Activated CD8-positive, alpha-beta memory T cell treated with anti-CD3 and anti-CD28 coated beads for 36 hours (primary cell): ENCODE measurements around the gene EEIG1. TPM values are rescaled to one million over a fixed set of nuclear protein-coding genes. Genes with fewer than 3 reads are reported as not detected.

Source experiments
- CTCF ChIA-PET: fragments of 350-600 bp; sonication (Branson Sonifier 250); formaldehyde crosslinking; loops from one replicate; lab custom pipeline; 2021; ENCODE audit warnings: antibody characterized with exemption; lab: Charles Lee
- POLR2A ChIA-PET: fragments of 350-600 bp; sonication (Branson Sonifier 250); formaldehyde crosslinking; loops from one replicate; lab custom pipeline; 2021; ENCODE audit warnings: antibody characterized with exemption; lab: Charles Lee
- total RNA-seq, 2 experiments: library from RNA; stranded (reverse); gene quantifications; one replicate each; pipeline ENCODE4 v1.2.3, GENCODE V29; 2021

EEIG1 gene
- total RNA-seq, 2 experiments from 2014 or later = 47.3 to 48.5 TPM

DNA sequence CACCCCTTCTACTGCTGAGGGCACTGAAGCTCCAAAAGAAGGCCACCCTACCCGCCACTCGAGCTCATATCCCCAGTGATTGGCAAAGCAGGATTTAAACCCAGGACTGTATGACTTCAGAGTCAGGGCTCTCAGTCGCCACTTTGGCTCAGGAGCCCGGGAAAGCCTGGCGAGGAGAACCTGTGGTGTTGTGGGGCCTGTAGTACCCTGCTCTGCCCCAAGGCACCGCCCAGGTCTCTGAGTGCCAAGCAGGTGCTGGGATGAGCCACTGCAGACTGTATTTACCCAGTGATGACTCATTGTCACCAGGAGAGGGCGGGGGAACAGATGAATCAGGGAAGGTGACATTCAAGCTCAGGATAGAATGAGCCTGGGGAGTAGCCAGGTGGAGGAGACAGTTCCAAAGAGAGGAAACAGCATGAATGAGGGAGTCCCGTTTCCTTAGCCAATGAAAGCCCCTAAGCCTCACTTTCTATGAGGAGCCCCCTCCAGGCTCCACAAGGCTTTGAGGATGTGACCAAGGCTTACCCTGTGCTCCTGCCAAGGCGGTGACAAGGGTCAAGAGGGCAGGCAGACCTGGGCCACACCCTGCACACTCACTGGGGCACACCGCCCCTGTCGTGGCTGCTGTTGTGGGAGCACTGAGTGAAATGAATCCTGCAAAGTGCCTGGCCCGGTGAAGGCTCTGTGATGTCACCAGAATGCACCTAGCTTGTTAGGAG lies 25.3 kb downstream of the EEIG1 start:
- POLR2A ChIA-PET = interaction anchor here (0.5 to 1.4 kb wide), 6 partner anchors 8 to 164 kb away, joined by 3 to 7 read pairs (median 4); no protein-coding TSS in a partner anchor
- CTCF ChIA-PET = interaction anchor here (0.6 to 5.8 kb wide), 13 partner anchors 8 to 221 kb away, joined by 3 to 66 read pairs (median 3); partner anchors contain the start of gene TOR2A

DNA sequence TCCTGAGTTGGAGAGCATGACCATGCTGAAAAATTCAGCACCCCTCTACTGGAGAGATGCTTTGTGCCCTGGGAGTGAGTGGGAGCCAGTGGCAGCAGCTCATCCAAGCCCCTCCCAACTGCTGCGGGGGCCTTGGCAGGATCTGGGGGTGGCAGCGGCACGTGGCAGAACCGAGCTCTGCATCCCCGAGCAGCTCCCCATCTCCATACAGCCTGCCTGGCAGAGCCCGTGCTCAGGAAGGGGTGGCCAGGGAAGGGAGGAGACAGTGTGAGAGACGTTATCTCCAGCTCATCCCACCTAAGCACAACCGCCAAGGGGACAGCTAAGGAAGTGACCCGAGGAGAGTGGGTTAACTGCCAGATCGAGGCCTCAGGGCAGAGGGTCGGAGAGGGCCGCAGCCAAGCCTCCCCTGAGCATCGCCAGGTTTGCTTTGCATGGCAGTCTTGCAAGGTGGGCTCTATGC lies 25.9 kb downstream of the EEIG1 start:
- ChIA-PET CTCF (interaction anchor here (0.9 to 5.8 kb wide), 11 partner anchors 9 to 220 kb away, joined by 3 to 66 read pairs (median 4); partner anchors contain the start of gene TOR2A), POLR2A (interaction anchor here (0.5 to 1.4 kb wide), 6 partner anchors 9 to 163 kb away, joined by 3 to 8 read pairs (median 4); no protein-coding TSS in a partner anchor)

DNA sequence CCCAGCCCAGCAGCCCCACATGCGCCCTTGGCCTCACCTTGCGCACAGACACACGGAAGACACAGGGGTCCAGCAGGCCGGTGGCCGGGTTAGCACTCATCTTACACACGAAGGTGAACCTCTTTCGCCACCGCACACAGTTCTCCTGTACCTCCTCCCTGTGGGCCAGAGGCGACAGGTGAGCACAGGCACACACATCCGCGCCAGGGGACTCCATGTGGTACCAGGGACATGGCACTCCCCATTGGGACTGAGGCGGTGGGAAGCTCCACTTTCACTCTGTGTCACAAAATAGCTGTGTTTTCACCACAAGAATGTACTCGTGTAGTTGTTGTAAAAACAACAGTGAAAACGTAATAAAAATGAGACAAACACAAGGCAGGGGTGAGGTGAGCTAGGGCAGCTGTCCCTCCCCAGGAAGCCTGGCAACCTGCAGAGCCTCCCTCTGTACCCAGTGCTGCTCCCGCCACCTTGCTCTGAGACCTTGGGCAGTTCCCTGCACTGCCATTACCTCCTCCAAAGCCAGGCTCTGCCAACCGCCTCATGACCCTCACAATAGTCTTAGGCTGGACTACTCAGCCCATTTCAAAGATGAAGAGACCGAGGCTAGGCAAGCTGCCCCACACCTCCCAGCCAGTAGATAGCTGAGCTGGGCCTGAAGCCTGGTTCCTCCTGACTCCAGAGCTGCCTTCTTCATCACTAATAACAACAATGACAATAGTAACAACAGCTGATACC lies 26.9 kb downstream of the EEIG1 start:
- ChIA-PET CTCF (interaction anchor here (0.7 to 5.8 kb wide), 9 partner anchors 9 to 81 kb away, joined by 3 to 66 read pairs (median 7); no protein-coding TSS in a partner anchor), POLR2A (interaction anchor here (0.6 to 1.0 kb wide), 2 partner anchors 77 to 116 kb away, joined by 4 to 8 read pairs; no protein-coding TSS in a partner anchor)

DNA sequence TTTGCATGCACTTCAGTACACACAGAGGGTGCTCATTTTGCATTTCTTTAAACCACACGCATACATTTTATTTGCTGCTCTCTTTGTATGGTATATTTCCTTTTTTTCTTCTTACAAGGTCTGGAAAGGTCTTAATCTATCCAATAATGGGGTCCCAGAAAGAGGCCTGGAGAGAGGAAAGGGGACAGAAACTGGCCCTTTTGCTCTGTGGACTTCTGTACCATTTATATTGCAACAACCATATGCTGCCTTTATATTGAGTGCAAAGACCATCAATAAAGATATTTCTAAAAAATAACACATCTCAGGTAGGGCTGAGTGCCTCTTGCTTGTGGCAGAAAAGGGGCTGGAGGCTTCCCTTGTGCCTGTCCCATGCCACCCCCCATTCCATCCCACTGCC lies 27.6 kb downstream of the EEIG1 start:
- POLR2A ChIA-PET = no interaction called here
- CTCF ChIA-PET = interaction anchor here (0.7 to 5.8 kb wide), 5 partner anchors 10 to 81 kb away, joined by 3 to 66 read pairs (median 50); no protein-coding TSS in a partner anchor

DNA sequence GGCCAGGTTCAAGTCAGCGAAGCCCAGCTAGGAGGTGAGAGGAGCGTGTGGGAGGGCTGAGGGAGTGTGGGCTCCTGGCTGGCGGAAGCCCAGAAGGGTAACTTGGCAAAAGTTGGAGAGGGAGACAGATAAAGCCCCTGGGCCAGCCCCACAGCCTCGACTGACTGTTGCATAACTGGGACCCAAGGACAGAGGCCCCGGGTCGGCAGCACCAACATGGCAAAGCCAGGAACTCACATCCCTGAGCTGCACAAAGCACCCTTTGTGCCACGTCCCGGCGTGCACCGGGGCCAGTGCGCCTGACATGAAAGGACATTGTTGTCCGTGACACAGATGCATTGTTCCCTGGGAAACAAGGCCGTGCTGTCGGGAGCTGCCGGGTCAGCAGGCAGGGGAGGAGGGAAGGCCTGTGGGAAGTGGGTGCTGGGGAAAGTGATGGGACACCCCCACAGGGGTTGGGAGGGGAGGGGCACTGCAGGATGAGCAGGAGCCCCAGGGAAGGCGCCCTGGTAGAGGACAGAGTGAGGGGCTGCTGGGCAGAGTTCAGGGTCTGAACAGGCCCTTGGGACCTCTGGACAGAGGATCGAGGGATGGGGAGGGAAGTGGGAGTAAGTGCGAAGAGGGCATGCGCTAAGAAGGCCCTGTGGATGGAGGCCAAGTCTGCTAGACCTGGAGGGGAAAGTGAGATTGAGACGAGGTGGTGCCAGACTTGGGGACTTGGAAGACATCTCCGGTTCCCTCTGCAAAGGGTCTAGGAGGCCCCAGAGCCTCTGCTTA lies 30.1 kb downstream of the EEIG1 start:
- ChIA-PET POLR2A (interaction anchor here (1.4 kb wide), 1 partner anchor 20 kb away, joined by 7 read pairs; no protein-coding TSS in a partner anchor), CTCF (interaction anchor here (3.3 to 5.8 kb wide), 2 partner anchors 8 to 85 kb away, joined by 19 to 66 read pairs; no protein-coding TSS in a partner anchor)

DNA sequence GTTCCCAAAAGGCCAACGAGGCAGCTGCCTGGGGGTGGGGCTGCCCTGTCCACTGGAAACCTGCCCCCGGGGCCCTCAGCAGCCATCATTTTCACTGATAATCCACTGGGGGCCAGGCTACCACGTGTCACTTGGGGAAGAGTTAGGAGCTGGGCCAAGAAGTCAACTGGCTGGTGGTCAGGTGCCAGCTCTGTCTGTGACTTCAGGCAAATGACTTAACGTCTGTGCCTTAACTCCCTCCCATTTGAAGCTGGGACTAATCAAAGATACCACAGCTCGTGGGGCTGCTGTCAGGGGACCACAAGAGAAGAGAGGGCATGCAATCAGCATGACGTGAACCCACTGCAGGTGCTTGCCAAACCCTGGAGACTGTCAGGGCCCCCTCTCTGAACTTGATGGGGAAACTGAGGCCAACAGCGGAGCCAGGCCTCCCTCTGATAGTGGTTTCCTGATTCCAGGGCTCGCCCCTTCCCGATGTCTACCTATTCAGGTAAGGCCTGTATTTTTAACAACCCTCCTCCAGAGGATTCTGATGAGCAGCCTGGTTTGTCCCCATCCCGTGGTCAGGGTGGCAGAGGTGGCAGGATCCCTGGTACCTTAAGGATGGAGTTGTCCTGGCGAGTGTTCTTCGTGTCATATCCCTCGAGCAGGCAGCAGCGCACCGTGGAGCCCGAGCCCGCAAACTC lies 30.8 kb downstream of the EEIG1 start:
- ChIA-PET CTCF (interaction anchor here (0.8 to 3.3 kb wide), 5 partner anchors 17 to 183 kb away, joined by 3 to 19 read pairs (median 3); no protein-coding TSS in a partner anchor), POLR2A (no interaction called here)

DNA sequence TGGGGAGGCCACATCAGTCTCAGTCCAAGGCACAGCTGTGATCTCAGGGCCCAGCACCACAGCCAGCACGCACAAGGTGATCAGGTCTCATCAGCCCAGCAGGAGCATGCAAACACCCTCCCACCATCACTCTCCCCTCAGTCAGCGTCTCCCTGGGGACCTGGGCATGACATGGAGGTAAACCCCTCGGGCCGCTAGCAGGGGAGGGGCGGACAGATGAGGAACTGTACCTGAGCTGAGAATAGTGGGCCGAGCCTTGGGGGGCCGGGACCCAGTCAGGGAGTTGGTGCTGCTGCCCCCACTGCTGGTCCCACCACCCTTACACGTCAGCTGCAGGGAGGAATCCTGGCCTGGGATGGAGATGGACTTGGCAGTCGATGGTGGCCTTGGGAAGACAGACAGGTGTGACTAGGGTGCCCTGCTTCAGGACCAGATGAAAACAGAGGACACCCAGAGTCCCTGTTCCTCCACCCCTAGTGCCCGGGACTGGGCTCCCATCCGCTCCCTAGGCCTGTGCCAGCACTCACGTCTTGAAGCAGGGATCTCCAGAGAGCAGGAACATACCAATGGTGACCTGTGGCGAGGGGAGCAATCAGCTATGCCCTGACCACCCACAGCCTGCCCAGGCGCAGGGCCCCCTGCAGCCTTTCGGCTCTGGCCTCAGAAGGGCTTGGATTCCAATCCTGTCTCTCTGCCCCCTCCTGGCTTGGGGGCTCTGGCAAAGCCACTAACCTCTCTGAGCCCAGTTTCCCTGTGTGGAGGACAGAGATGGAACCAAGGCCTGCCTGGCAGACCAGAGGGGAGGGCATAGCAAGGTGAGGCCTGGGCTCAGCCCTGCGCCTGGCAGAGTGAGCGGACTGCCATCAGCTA lies 32.7 kb downstream of the EEIG1 start:
- ChIA-PET POLR2A (no interaction called here), CTCF (interaction anchor here (0.9 to 3.3 kb wide), 4 partner anchors 22 to 109 kb away, joined by 3 to 19 read pairs (median 4); no protein-coding TSS in a partner anchor)

DNA sequence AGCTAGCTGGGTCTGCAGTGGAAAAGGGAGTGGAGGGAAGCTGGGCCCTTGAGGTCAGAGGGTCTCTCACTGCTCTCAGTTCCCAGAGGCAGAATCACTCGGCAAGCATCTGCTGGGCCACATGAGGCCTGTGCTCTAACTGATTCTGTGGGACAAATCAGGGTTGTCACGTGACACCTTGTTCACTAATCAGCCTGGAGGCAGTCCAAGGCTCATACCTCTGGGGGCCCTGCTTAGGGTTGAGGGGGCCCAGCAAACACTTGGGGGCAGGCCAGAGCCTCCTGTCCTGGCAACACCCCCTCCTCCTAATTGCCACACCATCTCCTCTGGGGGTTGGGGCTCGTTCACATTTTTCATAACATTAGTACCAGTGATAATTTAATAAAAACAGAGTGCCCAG lies 34.1 kb downstream of the EEIG1 start:
- ChIA-PET CTCF (interaction anchor here (1.6 kb wide), 1 partner anchor 80 kb away, joined by 5 read pairs; no protein-coding TSS in a partner anchor), POLR2A (no interaction called here)

DNA sequence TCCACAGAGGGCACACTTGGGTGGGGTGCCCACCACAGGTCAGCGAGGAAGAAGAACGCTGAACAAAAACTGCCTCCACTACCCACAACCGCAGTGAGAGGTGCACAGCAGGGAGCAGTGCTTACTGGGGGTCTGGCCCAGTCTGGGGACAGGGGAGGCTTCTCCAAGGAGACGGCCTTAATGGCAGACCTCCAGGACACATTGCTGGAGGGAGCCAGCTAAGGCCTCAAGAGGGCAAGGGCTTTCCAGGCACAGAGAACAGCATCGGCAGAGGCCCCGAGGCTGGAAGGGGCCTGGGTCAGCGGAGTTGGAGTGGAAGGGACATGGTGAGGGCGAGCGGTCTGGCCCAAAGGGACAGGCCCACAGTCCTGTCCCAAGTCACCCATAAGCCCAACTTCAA lies 34.8 kb downstream of the EEIG1 start:
- POLR2A ChIA-PET = interaction anchor here (0.5 kb wide), 1 partner anchor 103 kb away, joined by 3 read pairs; no protein-coding TSS in a partner anchor

DNA sequence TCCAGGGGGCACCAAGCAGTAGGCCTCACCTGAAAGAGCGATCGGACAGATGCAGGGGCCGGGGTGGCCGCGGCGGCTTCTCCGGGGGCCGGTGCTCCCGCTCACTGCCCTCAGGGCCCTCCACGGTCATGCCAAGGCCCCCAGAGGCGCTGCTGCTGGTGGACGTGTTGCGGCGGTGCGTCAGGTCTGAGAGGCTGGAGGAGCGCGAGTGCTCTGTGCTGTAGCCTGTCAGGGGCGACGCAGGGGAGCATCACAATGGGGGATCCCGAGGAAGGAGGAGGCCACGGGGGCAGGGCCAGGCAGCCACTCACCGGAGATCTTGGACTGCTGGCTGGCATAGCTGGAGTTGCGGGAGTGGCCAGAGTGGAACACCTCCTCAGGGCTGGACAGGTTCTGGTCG lies 35.5 kb downstream of the EEIG1 start:
- ChIA-PET CTCF (interaction anchor here (2.5 to 6.7 kb wide), 4 partner anchors 16 to 173 kb away, joined by 9 to 117 read pairs (median 16); no protein-coding TSS in a partner anchor), POLR2A (no interaction called here)

More for the DNA sequence above, 34.8 kb downstream of the EEIG1 start:
- CTCF ChIA-PET = no interaction called here

DNA sequence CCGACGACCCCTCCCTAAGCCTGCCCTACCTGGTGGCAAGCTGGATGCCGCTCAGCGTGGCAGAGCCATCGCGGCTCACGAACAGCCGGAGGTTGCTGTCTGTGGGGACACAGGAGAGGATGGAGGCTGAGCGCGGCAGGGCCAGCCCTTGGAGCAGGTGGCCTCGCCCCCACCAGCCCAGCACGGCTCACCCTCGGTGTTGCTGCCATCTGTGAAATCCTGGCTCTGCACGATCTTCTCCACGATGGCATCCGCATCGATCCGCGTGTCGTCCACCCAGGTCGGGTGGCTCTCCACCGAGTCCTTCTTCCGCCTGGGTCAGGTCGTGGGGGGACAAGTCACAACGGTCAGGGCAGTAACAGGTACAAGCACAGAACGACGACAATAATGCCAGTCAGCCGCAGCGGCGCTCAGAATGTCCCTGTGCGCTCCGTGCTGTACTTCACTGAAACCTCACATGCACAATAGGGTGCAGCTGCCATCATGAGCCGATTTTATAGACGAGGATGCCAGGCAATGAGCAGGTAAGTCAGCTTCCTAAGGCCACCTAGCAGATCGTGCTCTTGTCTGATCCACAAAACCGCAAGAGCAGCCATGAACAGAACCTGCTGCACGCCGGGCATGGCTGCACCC lies 36.1 kb downstream of the EEIG1 start:
- ChIA-PET CTCF (interaction anchor here (0.9 to 6.7 kb wide), 17 partner anchors 9 to 175 kb away, joined by 3 to 117 read pairs (median 6); partner anchors contain the start of gene EEIG1), POLR2A (no interaction called here)

DNA sequence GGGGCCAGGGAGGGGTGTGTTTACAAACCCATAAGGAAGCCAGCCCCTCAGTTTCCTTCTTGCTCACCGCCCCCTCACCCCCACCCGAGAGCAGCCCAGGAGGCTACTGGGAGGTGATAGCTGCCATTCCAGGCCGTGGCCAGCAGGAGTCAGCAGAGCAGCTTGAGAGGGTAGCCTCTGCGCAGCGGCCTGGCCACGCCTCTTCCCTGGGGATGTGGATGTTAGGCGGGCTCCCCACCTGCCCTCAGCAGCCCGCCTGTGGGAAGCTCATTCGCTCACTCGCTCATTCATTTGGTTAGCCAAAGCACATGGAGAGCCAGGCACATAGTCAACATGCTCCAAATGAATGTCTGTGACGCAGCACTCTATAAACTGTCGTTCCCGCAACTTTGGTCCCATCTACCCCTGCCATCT lies 37.1 kb downstream of the EEIG1 start:
- ChIA-PET POLR2A (interaction anchor here (0.9 to 1.3 kb wide), 2 partner anchors 35 to 91 kb away, joined by 4 to 5 read pairs; no protein-coding TSS in a partner anchor), CTCF (interaction anchor here (0.7 to 6.7 kb wide), 32 partner anchors 9 to 176 kb away, joined by 3 to 117 read pairs (median 6); partner anchors contain the start of genes EEIG1, ENG and PIP5KL1)

DNA sequence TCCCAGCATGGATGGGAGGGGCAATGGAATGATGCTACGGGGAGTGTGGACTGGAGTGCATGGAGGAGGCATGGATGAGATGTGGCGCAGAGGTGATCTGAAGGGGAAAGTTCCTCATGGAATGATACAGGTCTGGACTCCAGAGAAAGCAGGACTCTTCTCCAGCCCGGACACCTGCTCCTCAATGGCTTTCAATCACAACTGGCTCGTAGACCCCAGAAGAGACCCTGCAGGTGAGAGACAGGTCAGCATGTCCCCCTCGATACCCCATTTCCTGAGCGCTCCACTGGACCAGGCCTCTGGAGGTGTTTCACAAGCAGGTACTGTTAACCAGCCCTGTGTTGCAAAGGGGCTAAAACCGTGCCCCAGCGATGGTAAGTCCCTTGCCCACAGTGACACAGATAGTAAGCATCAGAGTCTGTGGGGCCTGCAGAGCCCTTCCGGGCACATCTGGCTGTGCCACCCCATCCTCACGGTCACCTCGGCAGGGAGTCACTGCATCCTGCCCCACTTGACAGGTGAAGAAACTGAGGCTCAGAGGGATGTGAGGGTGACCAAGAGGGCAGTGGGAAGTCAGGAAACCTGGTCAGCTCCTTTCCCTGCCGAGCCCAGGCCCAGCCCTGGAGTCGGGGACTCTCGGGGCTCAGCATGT lies 37.7 kb downstream of the EEIG1 start:
- ChIA-PET POLR2A (interaction anchor here (0.9 to 1.3 kb wide), 2 partner anchors 36 to 92 kb away, joined by 4 to 5 read pairs; no protein-coding TSS in a partner anchor), CTCF (interaction anchor here (0.7 to 6.7 kb wide), 38 partner anchors 10 to 177 kb away, joined by 3 to 117 read pairs (median 6); partner anchors contain the start of genes EEIG1, ENG and PIP5KL1)

DNA sequence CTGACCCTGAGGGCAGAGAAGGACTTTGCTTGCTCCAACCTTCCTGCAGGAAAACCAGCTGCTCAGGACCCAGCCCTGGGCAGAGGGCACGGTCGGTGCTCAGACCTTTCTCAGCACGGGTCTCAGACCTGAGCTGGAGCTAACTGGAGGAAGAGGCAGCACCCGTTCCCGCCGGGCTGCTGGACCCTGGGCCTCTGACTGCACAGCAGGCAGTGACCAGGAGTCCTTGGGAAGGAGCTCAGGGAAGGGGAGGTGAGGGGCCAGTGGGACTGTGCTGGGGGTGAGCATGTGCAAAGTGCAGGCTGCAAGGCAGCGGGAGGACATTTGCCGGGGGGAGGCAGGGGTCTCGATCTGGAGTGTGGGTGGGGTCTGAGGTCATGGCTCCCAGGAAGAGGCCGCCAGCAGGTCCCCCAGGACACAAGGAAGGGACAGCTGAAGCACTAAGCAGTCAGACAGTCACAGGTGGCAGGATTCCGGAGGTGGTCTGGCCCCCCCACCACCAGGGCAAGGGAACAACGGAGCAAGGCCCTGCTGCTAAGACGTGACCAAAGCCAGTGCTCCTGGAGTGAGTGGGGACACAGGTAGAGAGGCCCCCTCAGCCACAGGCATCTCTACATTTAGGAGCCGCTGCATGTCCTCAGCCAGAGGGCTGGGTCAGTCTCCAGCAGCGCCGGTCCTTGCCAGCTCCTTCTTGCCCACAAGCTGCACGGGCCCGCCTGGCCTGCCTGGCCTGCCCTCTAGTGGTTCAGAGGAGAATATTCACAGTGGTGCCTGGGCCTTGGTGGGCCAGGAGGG lies 38.4 kb downstream of the EEIG1 start:
- CTCF ChIA-PET = interaction anchor here (0.6 to 6.7 kb wide), 32 partner anchors 9 to 175 kb away, joined by 3 to 117 read pairs (median 4); partner anchors contain the start of genes EEIG1 and PIP5KL1
- POLR2A ChIA-PET = interaction anchor here (0.5 to 1.1 kb wide), 3 partner anchors 26 to 38 kb away, joined by 3 read pairs; partner anchors contain the start of gene ST6GALNAC4
